ENCODE results near the gene C2CD5.

GRCh38 chr12:22413592-22413991, 130.8 kb downstream of the C2CD5 start:
- TF ChIP-seq POLR2AphosphoS5 (IDR thresholded peaks at IDR 0.05; ENCODE audit: low read depth, low read length) (no peak), FOXJ3 (CRISPR knock-in tag; IDR thresholded peaks at IDR 0.05) (no peak), SIN3A (IDR thresholded peaks at IDR 0.05; ENCODE audit: borderline replicate concordance, low read depth, low read length) (no peak)
- TF ChIP-seq, protein P1, sequence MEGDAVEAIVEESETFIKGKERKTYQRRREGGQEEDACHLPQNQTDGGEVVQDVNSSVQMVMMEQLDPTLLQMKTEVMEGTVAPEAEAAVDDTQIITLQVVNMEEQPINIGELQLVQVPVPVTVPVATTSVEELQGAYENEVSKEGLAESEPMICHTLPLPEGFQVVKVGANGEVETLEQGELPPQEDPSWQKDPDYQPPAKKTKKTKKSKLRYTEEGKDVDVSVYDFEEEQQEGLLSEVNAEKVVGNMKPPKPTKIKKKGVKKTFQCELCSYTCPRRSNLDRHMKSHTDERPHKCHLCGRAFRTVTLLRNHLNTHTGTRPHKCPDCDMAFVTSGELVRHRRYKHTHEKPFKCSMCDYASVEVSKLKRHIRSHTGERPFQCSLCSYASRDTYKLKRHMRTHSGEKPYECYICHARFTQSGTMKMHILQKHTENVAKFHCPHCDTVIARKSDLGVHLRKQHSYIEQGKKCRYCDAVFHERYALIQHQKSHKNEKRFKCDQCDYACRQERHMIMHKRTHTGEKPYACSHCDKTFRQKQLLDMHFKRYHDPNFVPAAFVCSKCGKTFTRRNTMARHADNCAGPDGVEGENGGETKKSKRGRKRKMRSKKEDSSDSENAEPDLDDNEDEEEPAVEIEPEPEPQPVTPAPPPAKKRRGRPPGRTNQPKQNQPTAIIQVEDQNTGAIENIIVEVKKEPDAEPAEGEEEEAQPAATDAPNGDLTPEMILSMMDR (IDR thresholded peaks at IDR 0.05) = no peak

All from SK-N-SH (cell line).